ENCODE results near the gene GABRG3. TPM values are rescaled to one million over a fixed set of nuclear protein-coding genes. Genes with fewer than 3 reads are reported as not detected.

The GABRG3 gene
- total RNA-seq, 1 donor from 2014 or later = not detected

- intact Hi-C loops (cut with DNase I) = no loop called here
- ATAC-seq = no peak
- DNase-seq (ENCODE audit: missing footprints) = no peak
Measured at GRCh38 chr15:27491666-27492621, 521.0 kb downstream of the GABRG3 start.

GRCh38 chr15:27495963-27496459 is 525.0 kb downstream of the GABRG3 start:
- DNase-seq (ENCODE audit: missing footprints) = no peak
- intact Hi-C loops (cut with DNase I) = no loop called here
- no peak for ATAC-seq

- ATAC-seq (no peak), DNase-seq (ENCODE audit: missing footprints) (no peak)
- intact Hi-C loops (cut with DNase I) = no loop called here
Measured at GRCh38 chr15:27498700-27499099, 527.7 kb downstream of the GABRG3 start.

- intact Hi-C loops (cut with DNase I) = no loop called here
- ATAC-seq (no peak), DNase-seq (ENCODE audit: missing footprints) (no peak)
Measured at GRCh38 chr15:27499191-27499590, 528.2 kb downstream of the GABRG3 start.

GRCh38 chr15:27499719-27500118 is 528.7 kb downstream of the GABRG3 start:
- no peak for ATAC-seq
- intact Hi-C loops (cut with DNase I) = no loop called here
- no peak for DNase-seq (ENCODE audit: missing footprints)

- intact Hi-C loops (cut with DNase I) = no loop called here
- no peak for DNase-seq (ENCODE audit: missing footprints)
- ATAC-seq = no peak
Measured at GRCh38 chr15:27500206-27500605, 529.2 kb downstream of the GABRG3 start.

- DNase-seq (ENCODE audit: missing footprints) = no peak
- no peak for ATAC-seq
- intact Hi-C loops (cut with DNase I) = no loop called here
Measured at GRCh38 chr15:27506752-27507151, 535.8 kb downstream of the GABRG3 start.

GRCh38 chr15:27509014-27509413 is 538.0 kb downstream of the GABRG3 start:
- no peak for ATAC-seq
- no peak for DNase-seq (ENCODE audit: missing footprints)
- intact Hi-C loops (cut with DNase I) = no loop called here

- ATAC-seq (no peak), DNase-seq (ENCODE audit: missing footprints) (no peak)
- intact Hi-C loops (cut with DNase I) = no loop called here
Measured at GRCh38 chr15:27512281-27513001, 541.5 kb downstream of the GABRG3 start.

- intact Hi-C loops (cut with DNase I) = no loop called here
- DNase-seq (ENCODE audit: missing footprints) (no peak), ATAC-seq (no peak)
Measured at GRCh38 chr15:27514526-27514925, 543.5 kb downstream of the GABRG3 start.

GRCh38 chr15:27527490-27528067 is 556.6 kb downstream of the GABRG3 start:
- ATAC-seq (no peak), DNase-seq (ENCODE audit: missing footprints) (no peak)
- intact Hi-C loops (cut with DNase I) = no loop called here

- DNase-seq (ENCODE audit: missing footprints) (no peak), ATAC-seq (no peak)
- intact Hi-C loops (cut with DNase I) = no loop called here
Measured at GRCh38 chr15:27529399-27529798, 558.4 kb downstream of the GABRG3 start.

GRCh38 chr15:27530994-27531393 is 560.0 kb downstream of the GABRG3 start:
- DNase-seq (ENCODE audit: missing footprints) = no peak
- intact Hi-C loops (cut with DNase I) = no loop called here
- ATAC-seq = no peak

- DNase-seq (ENCODE audit: missing footprints) (no peak), ATAC-seq (no peak)
- intact Hi-C loops (cut with DNase I) = no loop called here
Measured at GRCh38 chr15:27532358-27532757, 561.4 kb downstream of the GABRG3 start.

GRCh38 chr15:27535445-27536129 is 564.6 kb downstream of the GABRG3 start:
- ATAC-seq (no peak), DNase-seq (ENCODE audit: missing footprints) (no peak)
- intact Hi-C loops (cut with DNase I) = no loop called here

GRCh38 chr15:27538325-27538724 is 567.3 kb downstream of the GABRG3 start:
- intact Hi-C loops (cut with DNase I) = no loop called here

GRCh38 chr15:27541581-27541980 is 570.6 kb downstream of the GABRG3 start:
- ATAC-seq (no peak), DNase-seq (ENCODE audit: missing footprints) (no peak)
- intact Hi-C loops (cut with DNase I) = no loop called here

More at GRCh38 chr15:27538325-27538724, 567.3 kb downstream of the GABRG3 start:
- DNase-seq (ENCODE audit: missing footprints) = no peak
- no peak for ATAC-seq

GRCh38 chr15:27545494-27546255 is 574.7 kb downstream of the GABRG3 start:
- intact Hi-C loops (cut with DNase I) = no loop called here
- ATAC-seq (no peak), DNase-seq (ENCODE audit: missing footprints) (no peak)

All from Right ventricle myocardium inferior (tissue), 1 donor.